ENCODE data around the gene NAA10.

Gene NAA10

GRCh38 chrX:153966841-153967535 lies 32.2 kb upstream of the NAA10 start:
- DNase-seq (ENCODE audit: low read depth), result peak; percentile 14

DNA sequence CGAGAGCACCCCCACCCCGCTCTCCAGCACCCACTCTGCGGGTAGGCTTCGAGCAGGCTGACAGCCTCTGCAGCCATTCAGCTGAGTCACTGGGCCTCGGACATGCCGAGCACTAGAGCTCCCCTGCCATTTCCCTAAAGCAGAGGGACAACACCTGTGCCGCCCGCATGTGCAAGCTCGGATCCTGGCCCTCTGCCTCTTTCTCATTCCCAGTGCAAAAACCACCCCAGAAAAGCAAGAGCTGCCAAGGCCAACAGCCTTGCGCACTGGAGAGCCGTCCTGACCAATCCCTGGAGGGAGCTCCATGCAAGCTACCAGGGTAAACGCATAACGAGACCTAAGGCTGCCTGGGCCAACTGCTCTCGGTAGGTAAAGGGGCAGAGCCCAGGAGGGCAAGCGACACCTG lies 31.4 kb upstream of the NAA10 start:
- no peak for DNase-seq (ENCODE audit: low read depth)

DNA sequence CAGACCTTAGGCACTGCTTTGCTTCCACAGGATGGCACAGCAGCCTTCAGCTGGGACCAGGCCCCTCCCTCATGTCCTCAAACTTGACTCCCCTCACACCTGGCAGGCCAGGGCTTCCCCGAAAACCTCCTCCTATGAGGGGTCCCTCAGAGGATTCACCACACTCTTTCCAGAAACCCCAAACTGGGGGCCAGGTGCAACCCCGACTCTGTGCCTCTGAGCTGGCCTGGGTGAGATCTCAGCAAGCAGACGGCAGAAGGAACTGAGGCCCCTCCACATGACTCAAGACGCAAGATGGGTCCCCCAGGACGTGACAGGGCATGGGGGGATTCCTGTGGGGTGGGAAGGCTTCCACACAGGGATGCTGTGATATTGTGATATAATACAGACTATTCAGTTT lies 30.6 kb upstream of the NAA10 start:
- no peak for DNase-seq (ENCODE audit: low read depth)

DNA sequence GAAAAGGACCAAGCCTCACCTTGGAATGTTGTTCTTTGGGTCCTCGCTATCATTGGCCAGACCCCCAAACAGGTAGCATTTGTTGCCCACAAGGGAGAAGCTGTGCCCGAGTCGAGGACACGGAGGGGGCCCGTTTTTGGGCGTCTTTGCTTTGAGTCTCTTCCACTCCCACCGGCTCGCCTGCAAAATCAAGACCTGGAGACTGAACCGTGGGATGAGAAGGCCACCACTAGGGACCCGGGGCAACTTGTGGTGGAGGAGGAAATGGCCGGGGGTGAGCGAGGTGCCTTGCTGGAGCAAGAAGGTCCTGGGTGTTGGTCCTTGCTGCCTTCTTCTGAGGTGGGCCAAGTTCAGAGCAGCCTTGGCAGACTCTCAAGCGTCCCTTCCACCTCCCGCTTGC lies 29.3 kb upstream of the NAA10 start:
- no peak for DNase-seq (ENCODE audit: low read depth)

GRCh38 chrX:153963546-153963945 lies 28.7 kb upstream of the NAA10 start:
- DNase-seq (ENCODE audit: low read depth), result no peak

DNA sequence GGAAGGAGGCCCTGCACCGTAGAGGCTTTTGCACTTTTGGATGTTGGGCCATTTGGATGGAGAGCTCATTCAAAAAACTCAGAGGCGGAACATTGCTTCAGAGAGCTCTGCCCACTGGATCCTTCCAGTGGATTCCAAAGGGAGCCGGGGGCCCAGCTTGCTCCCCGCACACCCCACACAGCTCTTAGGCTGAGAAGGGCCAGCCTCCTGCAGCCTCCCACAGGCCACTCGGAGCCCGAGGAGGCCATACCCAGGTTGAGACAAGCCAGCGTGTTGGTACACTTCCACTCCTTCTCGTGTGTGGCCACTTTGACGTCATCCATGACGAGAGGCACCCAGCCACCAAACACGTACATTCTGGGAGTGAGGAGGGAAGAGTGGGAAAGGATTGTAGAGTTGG lies 26.5 kb upstream of the NAA10 start:
- no peak for DNase-seq (ENCODE audit: low read depth)

- no peak for DNase-seq (ENCODE audit: low read depth)
Measured at GRCh38 chrX:153960786-153961185, 25.9 kb upstream of the NAA10 start.

- DNase-seq (ENCODE audit: low read depth), result no peak
Measured at GRCh38 chrX:153960077-153960476, 25.2 kb upstream of the NAA10 start.

DNA sequence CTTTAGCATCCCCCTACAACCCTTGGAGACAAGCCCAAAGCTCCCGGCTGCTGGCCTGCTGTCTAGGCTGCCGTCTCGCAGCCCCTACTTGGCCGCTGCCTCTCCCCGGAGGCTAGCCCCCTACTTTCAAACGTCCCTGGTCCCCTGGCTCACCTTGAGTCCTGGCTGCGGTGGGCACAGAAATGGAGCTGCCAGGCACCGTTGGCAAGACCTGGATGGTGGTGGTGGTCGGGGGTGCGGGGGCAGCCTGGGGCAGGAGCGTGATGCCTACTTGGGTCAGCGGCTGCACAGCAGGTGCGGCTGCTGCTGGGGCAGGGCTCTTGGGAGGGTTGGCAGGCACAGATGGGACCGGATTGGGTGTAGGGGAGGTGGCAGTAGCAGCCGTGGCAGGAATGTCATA lies 24.8 kb upstream of the NAA10 start:
- DNase-seq (ENCODE audit: low read depth), result no peak

DNA sequence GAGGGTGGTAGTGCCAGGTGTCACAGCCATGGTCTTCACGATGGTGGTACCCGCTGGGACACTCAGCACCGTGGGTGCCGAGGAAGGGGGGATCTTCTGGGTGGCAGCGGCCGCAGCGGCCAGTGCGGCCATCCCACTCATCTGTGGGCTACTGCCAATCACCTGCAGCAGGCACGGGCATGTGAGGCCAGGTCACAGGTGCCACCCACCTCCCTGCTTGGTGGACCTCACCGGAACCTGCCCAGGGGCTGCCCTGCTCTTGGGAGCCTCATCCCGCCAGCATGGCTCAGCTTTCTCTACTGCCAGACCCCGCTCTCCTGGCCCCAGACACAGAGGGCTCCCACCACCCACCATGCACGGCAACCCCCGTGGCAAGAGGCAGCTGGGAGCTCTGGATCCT lies 23.8 kb upstream of the NAA10 start:
- no peak for DNase-seq (ENCODE audit: low read depth)

DNA sequence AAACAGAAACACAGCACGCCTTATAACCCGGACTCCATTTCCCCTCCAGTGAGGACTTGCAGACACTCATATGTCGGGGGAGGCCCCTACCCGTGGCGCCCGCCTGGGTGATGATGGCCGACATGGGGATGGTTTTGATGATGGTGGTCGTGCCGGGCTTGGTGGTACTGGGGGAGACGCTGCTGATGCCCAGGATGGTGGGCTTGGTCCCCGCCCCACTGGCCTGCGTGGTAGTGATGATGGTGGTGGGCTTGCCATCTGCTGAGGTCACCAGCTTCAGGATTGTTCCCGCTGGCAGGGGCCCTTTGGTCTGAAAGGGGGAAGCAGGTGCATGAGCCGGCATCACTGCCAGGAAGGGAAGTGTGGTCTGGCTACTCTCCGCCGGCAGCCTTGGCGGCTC lies 22.4 kb upstream of the NAA10 start:
- DNase-seq (ENCODE audit: low read depth), result no peak

DNA sequence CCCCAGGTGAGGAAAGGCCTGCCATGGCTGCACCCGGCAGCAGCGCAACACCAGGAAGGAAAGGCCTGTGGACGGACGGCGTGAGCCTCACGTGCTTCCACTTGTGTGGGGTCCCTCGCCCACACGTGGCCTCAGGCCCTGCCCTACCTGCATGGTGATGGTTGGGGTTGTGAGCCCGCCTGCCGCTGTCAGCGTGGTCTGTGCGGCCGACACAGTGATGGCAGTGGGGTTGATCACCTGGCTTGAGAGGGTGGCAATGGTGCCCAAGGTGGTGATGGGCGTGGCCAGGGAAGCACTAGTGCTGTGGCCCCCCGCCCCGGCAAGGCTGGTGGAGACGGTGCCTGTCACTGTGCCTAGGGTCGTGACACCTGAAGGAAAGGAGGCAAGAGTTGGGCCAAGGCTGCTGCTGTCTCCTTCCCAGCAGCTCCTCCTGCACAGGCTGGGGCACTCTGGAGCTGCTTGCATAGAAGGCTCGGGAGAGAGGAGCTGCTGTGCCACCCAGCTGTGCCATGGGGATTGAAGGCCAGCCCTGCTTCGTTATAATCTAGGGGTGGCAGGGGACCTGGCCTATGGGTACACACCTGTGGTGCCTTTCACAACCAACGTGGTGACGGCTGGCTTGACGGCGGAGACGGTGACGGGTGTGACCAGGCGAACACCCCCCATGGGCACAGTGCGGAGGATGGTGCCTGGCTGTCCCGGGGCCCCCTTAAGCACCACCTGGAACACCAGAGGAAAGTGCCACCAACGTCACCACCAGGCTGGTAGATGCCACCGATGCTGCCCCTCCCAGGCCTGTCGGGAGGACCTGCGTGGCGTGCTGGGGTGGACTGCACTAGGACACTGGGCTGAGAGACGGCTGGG lies 21.4 kb upstream of the NAA10 start:
- no peak for DNase-seq (ENCODE audit: low read depth)

- DNase-seq (ENCODE audit: low read depth), result no peak
Measured at GRCh38 chrX:153955228-153955732, 20.4 kb upstream of the NAA10 start.

GRCh38 chrX:153954558-153955227 lies 19.9 kb upstream of the NAA10 start:
- no peak for DNase-seq (ENCODE audit: low read depth)

DNA sequence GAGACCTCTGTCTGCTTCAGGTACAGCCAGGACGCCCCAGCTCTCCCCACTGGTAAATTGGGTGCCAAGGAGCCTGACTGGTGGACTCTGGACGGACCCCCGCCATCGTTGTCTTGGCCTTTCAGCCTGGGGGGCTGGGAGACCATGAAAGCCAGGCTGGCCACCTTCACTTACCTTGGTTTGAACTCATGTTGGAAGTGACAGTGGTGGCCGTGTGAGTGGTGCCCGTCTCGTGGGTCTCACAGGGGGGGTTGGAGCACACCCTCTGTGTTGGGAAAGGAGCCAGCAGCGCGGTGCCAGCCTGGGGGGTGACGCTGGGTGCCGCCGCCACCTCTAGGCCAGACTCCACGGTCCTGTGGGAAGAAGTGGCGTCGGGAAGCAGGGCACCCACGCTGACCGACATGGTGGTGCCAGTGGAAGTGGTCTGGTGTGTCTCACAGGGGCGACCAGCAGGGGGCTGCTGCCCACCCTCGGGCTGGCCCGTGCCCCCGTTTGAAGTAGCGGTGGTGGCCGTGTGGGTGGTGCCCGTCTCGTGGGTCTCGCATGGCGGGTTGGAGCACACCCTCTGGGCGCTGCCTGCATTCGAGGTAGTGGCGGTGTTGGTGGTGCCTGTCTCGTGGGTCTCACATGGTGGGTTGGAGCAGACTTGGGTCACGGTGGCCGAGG lies 19.2 kb upstream of the NAA10 start:
- no peak for DNase-seq (ENCODE audit: low read depth)

- DNase-seq (ENCODE audit: low read depth), result peak; percentile 38
Measured at GRCh38 chrX:153953342-153953830, 18.5 kb upstream of the NAA10 start.

GRCh38 chrX:153952373-153953026 lies 17.7 kb upstream of the NAA10 start:
- no peak for DNase-seq (ENCODE audit: low read depth)

- no peak for DNase-seq (ENCODE audit: low read depth)
Measured at GRCh38 chrX:153951683-153952372, 17.0 kb upstream of the NAA10 start.

- no peak for DNase-seq (ENCODE audit: low read depth)
Measured at GRCh38 chrX:153950127-153950526, 15.3 kb upstream of the NAA10 start.

- DNase-seq (ENCODE audit: low read depth), result no peak
Measured at GRCh38 chrX:153948847-153949805, 14.3 kb upstream of the NAA10 start.
